Activated naive CD4-positive, alpha-beta T cell treated with anti-CD3 and anti-CD28 coated beads, Interleukin-2, amount 50 U/mL, for 72 hours (primary cell): Measurements from ENCODE around the gene MLH3. TPM values are rescaled to one million over a fixed set of nuclear protein-coding genes. Genes with fewer than 3 reads are reported as not detected.

Experiments used
- ATAC-seq, 2 donors: fragments of 150-1000 bp; cut with Tn5 transposase; 2 replicates each; pipeline ENCODE4 v1.10.0; 2021; ENCODE audit warnings: mild to moderate bottlenecking in 2 of 2, moderate library complexity in 2 of 2
- DNase-seq, 2 donors: peaks; one replicate each; pipeline ENCODE4 v3.0.0; 2021 to 2022; ENCODE audit warnings: low spot score in 2 of 2
- H3K27ac Mint-ChIP-seq, 2 donors: one replicate each; pipeline ENCODE4 v1.8.0; 2022; ENCODE audit warnings: mild to moderate bottlenecking in 2 of 2, mixed read lengths in 2 of 2
- H3K36me3 Mint-ChIP-seq, 2 donors: one replicate each; pipeline ENCODE4 v1.8.0; 2022; ENCODE audit warnings: mixed read lengths in 2 of 2
- H3K9me3 Mint-ChIP-seq, 2 donors: one replicate each; pipeline ENCODE4 v1.8.0; 2022; ENCODE audit warnings: mixed read lengths in 2 of 2
- total RNA-seq, 2 donors: library from RNA; stranded (reverse); gene quantifications; one replicate each; pipeline ENCODE4 v1.2.3, GENCODE V29; 2022

Gene MLH3
- 10 to 100 TPM; 28.7 to 32.9 TPM for total RNA-seq

- Mint-ChIP-seq H3K9me3 (no peaks in the 10 kb centered on the region), H3K36me3 (peaks cover 26 to 69% of the 10 kb centered on the region in 2 donors), H3K27ac (peak within 1 kb of the TSS; percentile 93 to 98)
- DNase-seq (peak; percentile 76 to 80), ATAC-seq (peak; percentile 72 to 81)
Measured at GRCh38 chr14:75050852-75051555, at the start of gene MLH3. TSS of gene MLH3 (minus strand) at chr14:75051467. CDS start at chr14:75049655, 1,812 bp downstream.

GRCh38 chr14:75098682-75099081 is 47.4 kb upstream of the MLH3 start:
- ATAC-seq, result no peak
- DNase-seq, result no peak
- Mint-ChIP-seq H3K27ac (peak overlapping the region; percentile 8 to 12), H3K36me3 (peaks cover 0 to 13% of the 10 kb centered on the region in 2 donors), H3K9me3 (no peaks in the 10 kb centered on the region)

DNA sequence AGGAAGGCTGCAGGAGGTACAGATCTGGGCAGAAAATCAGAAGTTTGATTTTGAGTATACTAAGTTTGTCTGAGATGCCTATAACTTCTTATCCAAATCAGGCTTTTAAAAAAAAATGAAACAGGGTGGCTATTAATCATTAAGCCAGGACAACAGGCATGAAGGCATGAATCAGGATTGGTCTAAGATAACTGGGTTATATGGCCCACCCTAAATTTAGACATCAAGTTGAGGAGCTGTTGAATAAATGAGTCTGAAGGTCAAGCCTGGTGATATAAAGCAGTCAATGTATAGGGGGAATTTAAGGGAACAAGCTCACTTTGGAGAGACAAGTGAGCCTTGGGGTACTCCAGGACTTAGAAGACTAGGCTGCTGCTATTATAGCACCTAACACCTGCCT is 46.9 kb upstream of the MLH3 start:
- no peak for DNase-seq
- ATAC-seq, result no peak
- Mint-ChIP-seq H3K9me3 (no peaks in the 10 kb centered on the region), H3K27ac (no peak overlapping the region), H3K36me3 (peaks cover 0 to 13% of the 10 kb centered on the region in 2 donors)

GRCh38 chr14:75096959-75097358 is 45.7 kb upstream of the MLH3 start:
- DNase-seq, result no peak
- no peak for ATAC-seq
- Mint-ChIP-seq H3K27ac (no peak overlapping the region), H3K36me3 (peaks cover 0 to 9% of the 10 kb centered on the region in 2 donors), H3K9me3 (no peaks in the 10 kb centered on the region)

GRCh38 chr14:75095690-75096089 is 44.4 kb upstream of the MLH3 start:
- no peak for DNase-seq
- Mint-ChIP-seq H3K27ac (no peak overlapping the region), H3K9me3 (no peaks in the 10 kb centered on the region), H3K36me3 (peaks cover 0 to 9% of the 10 kb centered on the region in 2 donors)
- ATAC-seq, result no peak

- ATAC-seq, result no peak
- Mint-ChIP-seq H3K36me3 (peaks cover 0 to 9% of the 10 kb centered on the region in 2 donors), H3K9me3 (no peaks in the 10 kb centered on the region), H3K27ac (no peak overlapping the region)
- DNase-seq, result no peak
Measured at GRCh38 chr14:75094896-75095295, 43.6 kb upstream of the MLH3 start.

DNA sequence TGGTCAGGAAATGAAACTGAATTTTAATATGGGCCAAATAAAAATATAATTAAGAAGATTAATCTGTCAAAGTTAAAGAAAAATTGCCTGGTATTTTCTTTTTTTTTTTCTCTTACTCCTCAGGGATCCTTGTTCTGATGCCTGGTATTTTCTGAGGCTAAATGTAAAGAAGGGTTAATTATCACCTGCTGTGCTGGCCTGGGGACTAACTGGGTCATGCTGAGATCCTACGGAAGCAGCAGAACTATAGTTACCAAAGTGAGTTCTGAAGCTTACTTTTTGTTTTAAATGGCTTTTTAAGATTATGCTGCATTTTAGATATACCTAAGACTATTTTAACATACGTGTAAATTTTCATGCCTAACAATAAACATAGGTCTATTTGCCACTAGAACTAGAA is 41.4 kb upstream of the MLH3 start:
- ATAC-seq (no peak), DNase-seq (no peak)
- Mint-ChIP-seq H3K9me3 (no peaks in the 10 kb centered on the region), H3K36me3 (no peaks in the 10 kb centered on the region), H3K27ac (no peak overlapping the region)

DNA sequence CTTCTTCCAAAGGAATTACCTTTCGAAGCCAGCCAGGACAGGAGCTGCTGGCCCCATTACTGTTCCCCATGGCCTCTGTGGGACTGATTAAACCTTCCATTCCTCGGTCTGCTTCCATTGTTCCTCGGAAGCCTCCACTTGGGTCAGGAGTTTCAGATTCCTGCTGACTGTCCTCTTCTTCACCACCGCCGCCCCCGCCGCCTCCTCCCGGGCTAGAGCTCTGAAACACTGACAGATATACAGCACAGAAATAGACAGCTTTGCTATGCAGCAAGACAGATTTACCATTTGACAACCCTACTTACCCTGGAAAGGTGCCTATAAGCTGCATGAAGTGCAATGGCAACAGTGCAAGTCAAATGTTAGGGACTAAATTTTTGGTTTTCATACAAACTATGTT is 40.0 kb upstream of the MLH3 start:
- no peaks in the 10 kb centered on the region for H3K9me3 Mint-ChIP-seq
- no peak overlapping the region for H3K27ac Mint-ChIP-seq
- no peaks in the 10 kb centered on the region for H3K36me3 Mint-ChIP-seq
- DNase-seq (no peak), ATAC-seq (no peak)

GRCh38 chr14:75090353-75090752 is 39.1 kb upstream of the MLH3 start:
- H3K9me3 Mint-ChIP-seq, result no peaks in the 10 kb centered on the region
- no peaks in the 10 kb centered on the region for H3K36me3 Mint-ChIP-seq
- no peak overlapping the region for H3K27ac Mint-ChIP-seq
- no peak for DNase-seq
- ATAC-seq, result no peak

DNA sequence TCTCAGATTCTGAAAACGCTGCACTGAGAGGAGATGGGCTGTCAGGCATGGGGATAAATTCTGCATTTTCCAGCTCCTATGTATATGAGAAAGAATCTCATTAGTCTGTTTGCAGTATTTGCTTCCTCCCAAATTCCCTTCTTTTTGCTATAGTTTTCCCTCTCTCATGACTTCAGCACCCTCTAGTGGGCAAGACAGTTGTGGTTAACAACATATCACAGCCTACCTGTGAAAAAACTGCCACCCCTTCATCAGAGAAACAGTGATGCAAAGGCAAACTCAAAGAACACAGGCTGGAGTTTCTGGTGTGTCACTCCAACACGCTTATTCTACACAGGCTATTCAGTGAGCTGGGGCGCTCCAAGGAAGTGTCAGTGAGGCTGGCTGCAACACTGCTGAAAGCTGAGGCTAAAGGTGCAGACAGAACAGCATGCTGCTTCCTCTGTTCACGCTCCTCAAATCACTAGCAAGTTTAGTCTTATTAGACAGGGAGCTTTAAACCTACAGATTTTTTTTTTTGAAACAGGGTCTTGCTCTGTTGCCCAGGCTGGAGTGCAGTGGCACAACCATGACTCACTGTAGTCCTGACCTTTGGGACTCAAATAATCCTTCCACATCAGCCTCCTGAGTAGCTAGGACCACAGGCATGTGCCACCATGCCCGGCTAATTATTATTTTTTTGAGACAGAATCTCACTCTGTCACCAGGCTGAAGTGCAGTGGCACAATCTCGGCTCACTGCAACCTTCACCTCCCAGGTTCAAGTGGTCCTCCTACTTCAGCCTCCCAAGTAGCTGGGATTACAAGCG is 37.5 kb upstream of the MLH3 start:
- Mint-ChIP-seq H3K9me3 (no peaks in the 10 kb centered on the region), H3K36me3 (no peaks in the 10 kb centered on the region), H3K27ac (no peak overlapping the region)
- DNase-seq (peak in 1 of 2 donors; percentile 55), ATAC-seq (peak; percentile 61 to 73)

DNA sequence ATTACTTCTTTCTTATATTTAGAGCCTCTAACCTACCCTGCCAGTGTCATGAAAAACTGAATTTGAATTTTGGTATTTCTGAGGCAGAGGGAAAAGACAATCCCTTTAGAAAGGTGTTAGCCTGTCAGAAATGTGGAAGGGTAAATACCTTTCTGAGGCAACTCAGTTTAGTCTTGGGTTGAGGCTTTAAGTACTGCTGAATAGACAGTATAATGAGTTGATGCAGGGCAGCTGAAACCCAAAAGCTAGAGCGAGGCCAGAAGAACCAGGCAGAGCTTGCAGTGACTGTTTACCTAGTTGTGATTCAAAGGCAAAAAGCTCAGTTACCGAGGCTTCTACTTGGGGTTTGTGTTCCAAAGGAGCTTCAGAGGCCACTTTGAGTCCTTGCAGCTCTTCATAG is 36.9 kb upstream of the MLH3 start:
- ATAC-seq, result no peak

DNA sequence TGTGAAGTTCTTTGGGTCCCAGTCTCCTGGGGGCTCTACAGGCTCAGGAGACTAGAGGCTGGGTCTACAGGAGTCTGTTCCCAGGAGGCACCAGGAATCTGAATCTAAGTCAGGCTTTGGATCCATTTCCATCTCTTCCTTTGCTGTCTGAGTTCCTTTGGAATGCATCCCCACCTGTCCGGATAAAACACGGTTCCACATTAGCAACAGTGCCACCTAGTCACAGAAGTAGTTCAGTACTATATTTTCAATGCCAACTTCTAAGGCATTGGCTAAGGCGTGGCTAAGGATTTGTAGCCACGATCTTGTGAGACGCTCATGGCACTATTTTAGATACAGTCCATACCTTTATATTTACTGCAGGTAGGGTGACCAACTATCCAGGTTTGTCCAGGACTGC is 33.2 kb upstream of the MLH3 start:
- Mint-ChIP-seq H3K27ac (peak overlapping the region; percentile 50 to 77), H3K9me3 (no peaks in the 10 kb centered on the region), H3K36me3 (no peaks in the 10 kb centered on the region)
- no peak for ATAC-seq
- no peak for DNase-seq

More for the DNA sequence above, 36.9 kb upstream of the MLH3 start:
- no peaks in the 10 kb centered on the region for H3K9me3 Mint-ChIP-seq
- no peaks in the 10 kb centered on the region for H3K36me3 Mint-ChIP-seq
- no peak overlapping the region for H3K27ac Mint-ChIP-seq
- no peak for DNase-seq

GRCh38 chr14:75083271-75083670 is 32.0 kb upstream of the MLH3 start:
- Mint-ChIP-seq H3K27ac (peak overlapping the region in 1 of 2 donors; percentile 50), H3K36me3 (no peaks in the 10 kb centered on the region), H3K9me3 (no peaks in the 10 kb centered on the region)
- ATAC-seq, result no peak
- DNase-seq, result no peak

DNA sequence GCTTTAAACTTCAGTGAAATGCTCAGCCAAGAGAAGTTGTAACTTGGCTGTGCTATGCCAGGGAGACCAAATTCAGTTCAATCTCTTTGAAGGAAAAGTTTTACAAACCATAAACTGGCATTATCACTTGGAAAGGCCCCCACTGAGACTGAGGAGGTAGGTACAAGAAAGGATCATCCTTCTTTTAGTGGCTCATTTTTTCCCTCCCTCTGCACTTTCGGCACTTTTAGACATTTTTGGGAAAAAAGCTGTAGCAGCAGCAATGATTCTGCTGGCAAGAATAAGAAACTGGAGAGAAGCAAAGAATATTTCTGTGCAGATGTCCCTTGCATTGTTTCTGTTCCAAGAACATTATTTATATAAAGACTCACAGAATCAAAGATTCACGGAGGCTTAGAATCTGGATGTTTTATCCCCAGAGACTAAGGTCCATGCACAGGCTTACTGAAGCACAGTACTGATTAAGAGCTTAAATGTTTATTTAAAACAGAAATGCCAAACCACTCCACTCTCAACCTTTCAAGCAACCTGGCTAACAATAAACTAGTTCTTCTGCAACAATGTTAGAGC is 30.5 kb upstream of the MLH3 start:
- Mint-ChIP-seq H3K9me3 (no peaks in the 10 kb centered on the region), H3K27ac (no peak overlapping the region), H3K36me3 (no peaks in the 10 kb centered on the region)
- ATAC-seq, result no peak
- DNase-seq, result no peak

GRCh38 chr14:75079521-75079920 is 28.3 kb upstream of the MLH3 start:
- DNase-seq (no peak), ATAC-seq (no peak)
- H3K9me3 Mint-ChIP-seq, result no peaks in the 10 kb centered on the region
- no peaks in the 10 kb centered on the region for H3K36me3 Mint-ChIP-seq
- no peak overlapping the region for H3K27ac Mint-ChIP-seq

DNA sequence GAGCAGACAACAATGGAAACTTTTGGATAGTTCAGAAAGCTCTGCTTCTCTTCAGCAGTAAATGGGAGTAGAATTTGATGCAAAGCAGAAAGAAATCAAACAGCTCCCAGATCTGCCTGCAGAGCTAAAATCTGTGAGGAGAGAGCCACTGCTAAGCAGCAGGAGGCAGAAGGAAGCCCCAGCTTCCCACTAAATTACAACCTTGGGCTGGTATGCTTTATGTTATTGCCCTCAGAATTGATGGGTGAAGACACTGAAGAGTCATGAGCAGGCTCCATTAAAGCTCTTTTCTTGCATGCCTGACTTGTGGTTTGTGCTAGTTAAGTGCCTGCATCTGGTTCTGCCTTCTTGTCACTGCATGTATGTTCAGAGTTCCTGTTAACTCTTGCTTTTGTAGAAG is 26.5 kb upstream of the MLH3 start:
- DNase-seq (no peak), ATAC-seq (no peak)
- H3K9me3 Mint-ChIP-seq, result no peaks in the 10 kb centered on the region
- no peak overlapping the region for H3K27ac Mint-ChIP-seq
- no peaks in the 10 kb centered on the region for H3K36me3 Mint-ChIP-seq

DNA sequence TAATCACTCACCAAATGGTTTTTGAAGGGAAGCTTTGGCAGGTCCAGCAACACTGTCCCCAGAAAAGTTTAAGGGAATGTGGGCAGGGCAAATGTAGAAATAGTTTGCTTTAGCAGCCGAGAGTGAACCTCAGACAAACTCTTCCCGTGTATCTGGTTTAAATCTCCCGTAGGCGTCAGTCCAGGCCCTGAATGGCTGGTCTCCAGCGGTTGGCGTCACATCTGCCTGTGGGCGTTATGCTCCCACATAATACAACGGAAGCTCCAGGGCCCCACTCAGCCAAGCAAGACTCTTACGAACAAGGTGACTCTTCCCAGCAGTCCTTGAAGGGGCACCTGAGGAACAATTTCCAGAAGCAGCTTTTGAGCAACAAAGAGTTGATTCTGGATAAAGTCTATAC is 19.1 kb upstream of the MLH3 start:
- H3K9me3 Mint-ChIP-seq, result no peaks in the 10 kb centered on the region
- DNase-seq, result no peak
- no peak for ATAC-seq
- H3K36me3 Mint-ChIP-seq, result no peaks in the 10 kb centered on the region
- H3K27ac Mint-ChIP-seq, result no peak overlapping the region
